ENCODE results near the gene GORASP2. TPM values are rescaled to one million over a fixed set of nuclear protein-coding genes. Genes with fewer than 3 reads are reported as not detected.

The GORASP2 gene
- polyA plus RNA-seq, 4 donors, result 32.7 to 67.2 (median 44.6) TPM

- 79 to 84% (median 79%) methylated on average over 20 of the region's 20 CpGs for WGBS, 3 donors
- no peak overlapping the region for H3K4me3 ChIP-seq (ENCODE audit: low read depth in 1 of 3, low read length in 3 of 3)
- no peak overlapping the region for H3K27ac ChIP-seq (ENCODE audit: low read depth in 1 of 3, low read length in 2 of 3)
- H3K9me3 ChIP-seq (ENCODE audit: control insufficient read depth in 2 of 2, insufficient read depth in 1 of 2, low read depth in 1 of 2, low read length in 1 of 2), result no peaks in the 10 kb centered on the region
- no peaks in the 10 kb centered on the region for H3K4me1 ChIP-seq (ENCODE audit: control insufficient read depth in 3 of 3, insufficient read depth in 2 of 3, low read depth in 1 of 3, low read length in 2 of 3)
- H3K27me3 ChIP-seq (ENCODE audit: control insufficient read depth in 3 of 3, insufficient read depth in 3 of 3, low read length in 3 of 3), result no peaks in the 10 kb centered on the region
- FAIRE-seq, result no peak
- DNase-seq, result no peak
- H3K36me3 ChIP-seq (ENCODE audit: control insufficient read depth in 3 of 3, insufficient read depth in 2 of 3, low read depth in 1 of 3, low read length in 3 of 3), result peaks cover 15 to 63% (median 33%) of the 10 kb centered on the region in 3 donors
These were observed 36.6 kb downstream of the GORASP2 start for GRCh38 chr2:170965446-170966225.

- H3K4me1 ChIP-seq (ENCODE audit: control insufficient read depth in 3 of 3, insufficient read depth in 2 of 3, low read depth in 1 of 3, low read length in 2 of 3), result no peaks in the 10 kb centered on the region
- FAIRE-seq, result no peak
These were observed 37.8 kb downstream of the GORASP2 start for GRCh38 chr2:170966648-170967396.

DNA sequence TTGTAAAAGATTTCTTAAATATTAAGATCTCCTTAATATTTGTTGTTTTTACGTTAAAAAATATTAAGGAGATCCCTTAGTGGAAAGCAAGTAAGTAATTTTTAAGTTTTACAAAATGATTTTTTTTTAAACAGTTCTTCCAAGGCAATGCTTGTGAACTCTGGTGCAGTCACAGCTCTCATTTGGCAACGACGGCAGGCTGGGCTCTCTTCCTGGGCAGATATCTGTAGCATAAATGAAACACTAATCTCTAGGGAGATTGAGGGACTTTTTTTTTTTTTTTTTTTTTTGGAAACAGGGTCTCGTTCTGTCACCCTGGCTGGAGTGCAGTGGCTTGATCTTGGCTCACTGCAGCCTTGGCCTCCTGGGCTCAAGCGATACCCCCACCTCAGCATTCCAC is 38.5 kb downstream of the GORASP2 start:
- H3K9me3 ChIP-seq (ENCODE audit: control insufficient read depth in 2 of 2, insufficient read depth in 1 of 2, low read depth in 1 of 2, low read length in 1 of 2), result no peaks in the 10 kb centered on the region
- FAIRE-seq (no peak), DNase-seq (no peak)
- H3K27ac ChIP-seq (ENCODE audit: low read depth in 1 of 3, low read length in 2 of 3), result no peak overlapping the region
- no peak overlapping the region for H3K4me3 ChIP-seq (ENCODE audit: low read depth in 1 of 3, low read length in 3 of 3)
- H3K4me1 ChIP-seq (ENCODE audit: control insufficient read depth in 3 of 3, insufficient read depth in 2 of 3, low read depth in 1 of 3, low read length in 2 of 3), result no peaks in the 10 kb centered on the region
- peaks cover 10 to 55% (median 22%) of the 10 kb centered on the region in 3 donors for H3K36me3 ChIP-seq (ENCODE audit: control insufficient read depth in 3 of 3, insufficient read depth in 2 of 3, low read depth in 1 of 3, low read length in 3 of 3)
- 77 to 95% (median 88%) methylated on average over 4 to 5 of the region's 5 CpGs for WGBS, 3 donors
- no peaks in the 10 kb centered on the region for H3K27me3 ChIP-seq (ENCODE audit: control insufficient read depth in 3 of 3, insufficient read depth in 3 of 3, low read length in 3 of 3)

More at GRCh38 chr2:170966648-170967396, 37.8 kb downstream of the GORASP2 start:
- Histone ChIP-seq H3K27ac (ENCODE audit: low read depth in 1 of 3, low read length in 2 of 3) (no peak overlapping the region), H3K9me3 (ENCODE audit: control insufficient read depth in 2 of 2, insufficient read depth in 1 of 2, low read depth in 1 of 2, low read length in 1 of 2) (no peaks in the 10 kb centered on the region), H3K27me3 (ENCODE audit: control insufficient read depth in 3 of 3, insufficient read depth in 3 of 3, low read length in 3 of 3) (no peaks in the 10 kb centered on the region), H3K36me3 (ENCODE audit: control insufficient read depth in 3 of 3, insufficient read depth in 2 of 3, low read depth in 1 of 3, low read length in 3 of 3) (peaks cover 11 to 56% (median 24%) of the 10 kb centered on the region in 3 donors), H3K4me3 (ENCODE audit: low read depth in 1 of 3, low read length in 3 of 3) (no peak overlapping the region)
- no peak for DNase-seq
- WGBS, 3 donors, result 86 to 88% (median 87%) methylated on average over 13 of the region's 13 CpGs

GRCh38 chr2:170968205-170969003 is 39.4 kb downstream of the GORASP2 start:
- WGBS, 3 donors, result 80 to 83% (median 83%) methylated on average over 12 of the region's 12 CpGs

DNA sequence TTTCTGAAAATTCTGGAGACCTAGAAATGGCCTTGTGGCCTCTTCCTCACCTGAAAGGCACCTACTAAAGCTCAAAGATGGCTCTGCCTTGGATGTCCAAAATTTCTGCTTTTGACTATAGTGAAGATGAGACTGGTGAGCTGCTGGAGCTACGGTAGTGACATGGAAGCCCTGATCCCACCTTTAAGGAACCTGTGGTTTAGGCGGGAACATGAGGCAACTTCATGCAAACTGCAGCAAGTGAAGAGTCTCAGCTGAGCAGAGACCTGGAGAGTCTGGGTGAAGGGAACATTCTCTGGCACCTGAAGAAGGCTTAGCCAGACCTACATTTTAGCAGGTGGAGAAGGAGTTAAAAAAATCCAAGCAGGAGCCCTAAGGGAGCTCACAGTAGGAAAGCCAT is 40.0 kb downstream of the GORASP2 start:
- no peak for FAIRE-seq
- WGBS, 3 donors, result 85 to 92% (median 88%) methylated on average over 2 of the region's 2 CpGs
- H3K4me1 ChIP-seq (ENCODE audit: control insufficient read depth in 3 of 3, insufficient read depth in 2 of 3, low read depth in 1 of 3, low read length in 2 of 3), result peaks cover 0 to under 1% (median 0%) of the 10 kb centered on the region in 3 donors
- H3K36me3 ChIP-seq (ENCODE audit: control insufficient read depth in 3 of 3, insufficient read depth in 2 of 3, low read depth in 1 of 3, low read length in 3 of 3), result peaks cover 4 to 42% (median 17%) of the 10 kb centered on the region in 3 donors
- no peaks in the 10 kb centered on the region for H3K9me3 ChIP-seq (ENCODE audit: control insufficient read depth in 2 of 2, insufficient read depth in 1 of 2, low read depth in 1 of 2, low read length in 1 of 2)
- H3K27ac ChIP-seq (ENCODE audit: low read depth in 1 of 3, low read length in 2 of 3), result no peak overlapping the region
- no peaks in the 10 kb centered on the region for H3K27me3 ChIP-seq (ENCODE audit: control insufficient read depth in 3 of 3, insufficient read depth in 3 of 3, low read length in 3 of 3)
- no peak overlapping the region for H3K4me3 ChIP-seq (ENCODE audit: low read depth in 1 of 3, low read length in 3 of 3)
- DNase-seq, result no peak

More at GRCh38 chr2:170968205-170969003, 39.4 kb downstream of the GORASP2 start:
- Histone ChIP-seq H3K9me3 (ENCODE audit: control insufficient read depth in 2 of 2, insufficient read depth in 1 of 2, low read depth in 1 of 2, low read length in 1 of 2) (no peaks in the 10 kb centered on the region), H3K27me3 (ENCODE audit: control insufficient read depth in 3 of 3, insufficient read depth in 3 of 3, low read length in 3 of 3) (no peaks in the 10 kb centered on the region), H3K27ac (ENCODE audit: low read depth in 1 of 3, low read length in 2 of 3) (no peak overlapping the region), H3K4me3 (ENCODE audit: low read depth in 1 of 3, low read length in 3 of 3) (no peak overlapping the region), H3K36me3 (ENCODE audit: control insufficient read depth in 3 of 3, insufficient read depth in 2 of 3, low read depth in 1 of 3, low read length in 3 of 3) (peaks cover 9 to 46% (median 18%) of the 10 kb centered on the region in 3 donors), H3K4me1 (ENCODE audit: control insufficient read depth in 3 of 3, insufficient read depth in 2 of 3, low read depth in 1 of 3, low read length in 2 of 3) (no peaks in the 10 kb centered on the region)
- DNase-seq (no peak), FAIRE-seq (no peak)

DNA sequence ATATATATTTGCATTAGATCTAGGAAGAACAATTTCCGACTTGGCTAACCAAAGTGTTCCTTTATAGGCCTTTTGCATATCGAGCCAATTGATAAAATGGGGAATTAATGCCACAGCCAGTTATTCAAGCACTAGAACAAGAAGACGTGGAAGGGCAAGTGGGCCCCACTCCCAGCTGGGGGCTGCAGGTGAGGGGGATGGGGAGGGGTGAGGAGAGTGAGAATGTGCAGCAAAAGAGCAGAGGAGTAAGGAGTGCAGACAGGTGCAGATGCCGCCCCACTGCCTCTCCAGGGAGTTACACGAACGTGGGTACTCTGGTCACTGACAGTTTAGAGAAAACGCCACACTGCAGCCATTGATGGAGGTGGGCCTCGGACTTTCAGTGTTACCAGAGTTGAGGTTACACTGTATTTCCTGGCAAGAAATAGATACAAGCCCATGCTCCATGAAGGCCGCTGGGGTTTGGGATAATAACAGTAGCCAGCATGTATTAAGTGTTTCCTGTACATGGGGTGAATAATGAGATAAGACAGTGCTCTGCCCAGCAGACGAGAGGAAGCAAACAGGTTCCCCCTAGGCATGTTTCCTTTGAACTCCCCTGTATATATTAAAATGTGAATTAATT is 40.9 kb downstream of the GORASP2 start:
- Histone ChIP-seq H3K4me3 (ENCODE audit: low read depth in 1 of 3, low read length in 3 of 3) (no peak overlapping the region), H3K9me3 (ENCODE audit: control insufficient read depth in 2 of 2, insufficient read depth in 1 of 2, low read depth in 1 of 2, low read length in 1 of 2) (no peaks in the 10 kb centered on the region), H3K27me3 (ENCODE audit: control insufficient read depth in 3 of 3, insufficient read depth in 3 of 3, low read length in 3 of 3) (no peaks in the 10 kb centered on the region), H3K36me3 (ENCODE audit: control insufficient read depth in 3 of 3, insufficient read depth in 2 of 3, low read depth in 1 of 3, low read length in 3 of 3) (peaks cover 3 to 33% (median 13%) of the 10 kb centered on the region in 3 donors), H3K27ac (ENCODE audit: low read depth in 1 of 3, low read length in 2 of 3) (no peak overlapping the region), H3K4me1 (ENCODE audit: control insufficient read depth in 3 of 3, insufficient read depth in 2 of 3, low read depth in 1 of 3, low read length in 2 of 3) (peaks cover 0 to 6% (median 0%) of the 10 kb centered on the region in 3 donors)
- FAIRE-seq, result no peak
- 66 to 75% (median 73%) methylated on average over 10 of the region's 10 CpGs for WGBS, 3 donors
- no peak for DNase-seq

DNA sequence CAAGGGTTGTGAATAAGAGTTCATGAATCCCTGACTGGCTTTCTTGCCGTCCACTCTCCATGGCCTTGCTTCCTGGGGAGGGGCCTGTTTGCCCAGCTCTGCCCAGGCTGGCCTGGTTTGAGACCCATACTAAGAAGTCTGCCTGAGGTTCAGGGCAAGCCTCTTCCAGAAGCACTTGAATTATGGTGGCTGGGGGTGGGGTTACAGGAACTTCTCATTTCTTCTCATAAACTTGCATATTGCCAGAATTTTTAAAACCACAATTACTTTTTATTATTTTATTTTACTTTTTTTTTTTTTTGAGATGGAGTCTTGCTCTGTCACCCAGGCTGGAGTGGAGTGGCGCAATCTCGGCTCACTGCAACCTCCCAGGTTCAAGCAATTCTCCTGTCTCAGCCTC is 42.0 kb downstream of the GORASP2 start:
- Histone ChIP-seq H3K36me3 (ENCODE audit: control insufficient read depth in 3 of 3, insufficient read depth in 2 of 3, low read depth in 1 of 3, low read length in 3 of 3) (peaks cover 2 to 22% (median 9%) of the 10 kb centered on the region in 3 donors), H3K27me3 (ENCODE audit: control insufficient read depth in 3 of 3, insufficient read depth in 3 of 3, low read length in 3 of 3) (no peaks in the 10 kb centered on the region), H3K4me1 (ENCODE audit: control insufficient read depth in 3 of 3, insufficient read depth in 2 of 3, low read depth in 1 of 3, low read length in 2 of 3) (peaks cover 0 to 13% (median 0%) of the 10 kb centered on the region in 3 donors), H3K9me3 (ENCODE audit: control insufficient read depth in 2 of 2, insufficient read depth in 1 of 2, low read depth in 1 of 2, low read length in 1 of 2) (no peaks in the 10 kb centered on the region), H3K27ac (ENCODE audit: low read depth in 1 of 3, low read length in 2 of 3) (no peak overlapping the region), H3K4me3 (ENCODE audit: low read depth in 1 of 3, low read length in 3 of 3) (no peak overlapping the region)
- no peak for DNase-seq
- 88 to 97% (median 90%) methylated on average over 3 of the region's 3 CpGs for WGBS, 3 donors
- FAIRE-seq, result no peak

Measured in small intestine (tissue), 7 donors.